ENCODE data around the gene LRIT2. TPM values are rescaled to one million over a fixed set of nuclear protein-coding genes. Genes with fewer than 3 reads are reported as not detected.

Gene LRIT2
- total RNA-seq, 2 donors from 2014 or later: not detected

DNA sequence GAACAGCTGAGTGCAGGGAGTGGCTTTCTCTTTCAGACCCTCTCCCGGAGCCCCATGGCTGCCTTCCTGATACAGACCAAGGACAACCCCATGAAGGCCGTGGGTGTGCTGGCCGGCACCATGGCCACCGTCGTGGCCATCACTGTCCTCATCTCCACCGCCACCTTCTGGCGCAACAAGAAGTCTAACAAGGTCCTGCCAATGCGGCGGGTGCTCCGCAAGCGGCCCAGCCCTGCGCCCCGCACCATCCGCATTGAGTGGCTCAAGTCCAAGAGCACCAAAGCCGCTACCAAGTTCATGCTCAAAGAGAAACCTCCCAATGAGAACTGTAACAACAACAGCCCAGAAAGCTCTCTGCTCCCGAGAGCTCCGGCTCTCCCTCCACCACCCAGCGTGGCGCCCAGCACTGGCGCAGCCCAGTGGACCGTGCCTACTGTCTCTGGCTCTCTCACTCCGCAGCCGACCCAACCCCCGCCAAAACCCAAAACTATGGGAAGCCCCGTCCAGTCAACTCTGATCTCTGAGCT lies 11.2 kb downstream of the LRIT2 start:
- DNase-seq (ENCODE audit: low spot score) (no peak), ATAC-seq (ENCODE audit: insufficient number of reproducible peaks, low FRiP score, low read depth) (no peak)

GRCh38 chr10:84213076-84213475 lies 12.3 kb downstream of the LRIT2 start:
- Histone ChIP-seq H3K9me3 (no peaks in the 10 kb centered on the region), H3K4me1 (ENCODE audit: control insufficient read depth in 1 of 2, low read depth in 2 of 2) (no peaks in the 10 kb centered on the region), H3K36me3 (no peaks in the 10 kb centered on the region), H3K27ac (no peak overlapping the region), H3K4me3 (no peak overlapping the region), H3K27me3 (replicated peaks; ENCODE audit: insufficient read depth) (no peaks in the 10 kb centered on the region)
- TF ChIP-seq, protein P1, sequence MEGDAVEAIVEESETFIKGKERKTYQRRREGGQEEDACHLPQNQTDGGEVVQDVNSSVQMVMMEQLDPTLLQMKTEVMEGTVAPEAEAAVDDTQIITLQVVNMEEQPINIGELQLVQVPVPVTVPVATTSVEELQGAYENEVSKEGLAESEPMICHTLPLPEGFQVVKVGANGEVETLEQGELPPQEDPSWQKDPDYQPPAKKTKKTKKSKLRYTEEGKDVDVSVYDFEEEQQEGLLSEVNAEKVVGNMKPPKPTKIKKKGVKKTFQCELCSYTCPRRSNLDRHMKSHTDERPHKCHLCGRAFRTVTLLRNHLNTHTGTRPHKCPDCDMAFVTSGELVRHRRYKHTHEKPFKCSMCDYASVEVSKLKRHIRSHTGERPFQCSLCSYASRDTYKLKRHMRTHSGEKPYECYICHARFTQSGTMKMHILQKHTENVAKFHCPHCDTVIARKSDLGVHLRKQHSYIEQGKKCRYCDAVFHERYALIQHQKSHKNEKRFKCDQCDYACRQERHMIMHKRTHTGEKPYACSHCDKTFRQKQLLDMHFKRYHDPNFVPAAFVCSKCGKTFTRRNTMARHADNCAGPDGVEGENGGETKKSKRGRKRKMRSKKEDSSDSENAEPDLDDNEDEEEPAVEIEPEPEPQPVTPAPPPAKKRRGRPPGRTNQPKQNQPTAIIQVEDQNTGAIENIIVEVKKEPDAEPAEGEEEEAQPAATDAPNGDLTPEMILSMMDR (IDR thresholded peaks at IDR 0.05): no peak
- DNase-seq (ENCODE audit: low spot score): no peak
- no peak for ATAC-seq (ENCODE audit: insufficient number of reproducible peaks, low FRiP score, low read depth)

More for the DNA sequence above, 11.2 kb downstream of the LRIT2 start:
- Histone ChIP-seq H3K4me3 (no peak overlapping the region), H3K9me3 (no peaks in the 10 kb centered on the region), H3K27me3 (replicated peaks; ENCODE audit: insufficient read depth) (no peaks in the 10 kb centered on the region), H3K27ac (no peak overlapping the region), H3K36me3 (no peaks in the 10 kb centered on the region), H3K4me1 (ENCODE audit: control insufficient read depth in 1 of 2, low read depth in 2 of 2) (no peaks in the 10 kb centered on the region)
- TF ChIP-seq, protein P1 (IDR thresholded peaks at IDR 0.05): no peak

DNA sequence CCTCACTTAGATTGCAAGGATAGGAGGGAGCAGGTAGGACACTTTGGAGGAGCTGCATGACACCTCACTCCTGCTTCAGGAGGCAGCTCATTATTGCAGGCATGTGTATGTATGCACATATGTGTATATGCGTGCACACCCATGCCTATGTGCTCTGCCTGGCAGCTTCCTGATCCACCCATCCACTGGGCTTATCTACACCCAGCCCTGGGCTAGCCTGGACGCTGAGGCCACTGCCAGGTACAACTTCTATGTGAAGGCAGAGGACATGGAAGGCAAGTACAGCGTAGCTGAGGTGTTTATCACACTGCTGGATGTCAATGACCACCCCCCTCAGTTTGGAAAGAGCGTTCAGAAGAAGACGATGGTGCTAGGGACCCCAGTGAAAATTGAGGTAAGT lies 13.3 kb downstream of the LRIT2 start:
- H3K36me3 ChIP-seq: no peaks in the 10 kb centered on the region
- H3K27me3 ChIP-seq (replicated peaks; ENCODE audit: insufficient read depth): no peaks in the 10 kb centered on the region
- no peaks in the 10 kb centered on the region for H3K9me3 ChIP-seq
- no peak overlapping the region for H3K27ac ChIP-seq
- H3K4me3 ChIP-seq: no peak overlapping the region
- ATAC-seq (ENCODE audit: insufficient number of reproducible peaks, low FRiP score, low read depth) (no peak), DNase-seq (ENCODE audit: low spot score) (no peak)
- TF ChIP-seq, protein P1 (IDR thresholded peaks at IDR 0.05): no peak
- H3K4me1 ChIP-seq (ENCODE audit: control insufficient read depth in 1 of 2, low read depth in 2 of 2): no peaks in the 10 kb centered on the region

- Histone ChIP-seq H3K9me3 (no peaks in the 10 kb centered on the region), H3K4me1 (ENCODE audit: control insufficient read depth in 1 of 2, low read depth in 2 of 2) (no peaks in the 10 kb centered on the region), H3K36me3 (no peaks in the 10 kb centered on the region), H3K27me3 (replicated peaks; ENCODE audit: insufficient read depth) (no peaks in the 10 kb centered on the region), H3K4me3 (no peak overlapping the region), H3K27ac (no peak overlapping the region)
- TF ChIP-seq, protein P1 (IDR thresholded peaks at IDR 0.05): no peak
- ATAC-seq (ENCODE audit: insufficient number of reproducible peaks, low FRiP score, low read depth) (no peak), DNase-seq (ENCODE audit: low spot score) (no peak)
These were observed 13.8 kb downstream of the LRIT2 start for GRCh38 chr10:84211566-84211965.

DNA sequence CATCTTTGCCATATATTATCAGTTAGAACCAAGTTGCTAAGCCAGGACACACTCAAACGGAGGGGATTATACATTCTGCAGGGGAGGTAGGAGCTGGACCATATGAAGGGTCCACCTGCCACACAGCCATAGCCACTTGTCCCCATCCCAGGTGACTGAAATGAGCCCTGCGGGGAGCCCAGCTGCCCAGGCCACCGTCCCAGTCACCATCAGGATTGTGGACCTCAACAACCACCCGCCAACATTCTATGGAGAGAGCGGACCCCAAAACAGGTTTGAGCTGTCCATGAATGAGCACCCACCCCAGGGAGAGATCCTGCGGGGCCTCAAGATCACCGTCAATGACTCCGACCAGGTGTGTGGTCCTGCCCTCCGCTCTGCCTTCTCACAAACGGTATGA lies 17.3 kb downstream of the LRIT2 start:
- no peak overlapping the region for H3K27ac ChIP-seq
- TF ChIP-seq, protein P1 (IDR thresholded peaks at IDR 0.05): no peak
- H3K36me3 ChIP-seq: no peaks in the 10 kb centered on the region
- no peak overlapping the region for H3K4me3 ChIP-seq
- H3K27me3 ChIP-seq (replicated peaks; ENCODE audit: insufficient read depth): no peaks in the 10 kb centered on the region
- DNase-seq (ENCODE audit: low spot score) (no peak), ATAC-seq (ENCODE audit: insufficient number of reproducible peaks, low FRiP score, low read depth) (no peak)
- H3K9me3 ChIP-seq: no peaks in the 10 kb centered on the region
- H3K4me1 ChIP-seq (ENCODE audit: control insufficient read depth in 1 of 2, low read depth in 2 of 2): no peaks in the 10 kb centered on the region

All from thoracic aorta (tissue), 2 donors.